IMR-90 (cell line): ENCODE results near the gene OPA3. TPM values are rescaled to one million over a fixed set of nuclear protein-coding genes. Genes with fewer than 3 reads are reported as not detected.

Experiments
- ATAC-seq: fragments of 200-7000 bp; cut with Tn5 transposase; 2 replicates; pipeline ENCODE4 v1.9.1; 2020; ENCODE audit warnings: low read depth, mild to moderate bottlenecking, moderate library complexity
- BruUV-seq: library from RNA; stranded (reverse); fragments of 400-500 nt; replicated peaks from 2 replicates; lab custom pipeline; 2021; lab: Mats Ljungman, UMichigan
- CTCF ChIA-PET: fragments of 300-600 bp; formaldehyde crosslinking; extraction: SDS; loops from one replicate; lab custom pipeline; 2021; ENCODE audit warnings: antibody characterized with exemption; lab: Yijun Ruan, JAX
- POLR2A ChIA-PET: fragments of 300-600 bp; sonication (Branson Sonifier 250); formaldehyde crosslinking; loops from one replicate; lab custom pipeline; 2022; ENCODE audit warnings: antibody characterized with exemption; ENCODE audit not compliant: unreplicated experiment; lab: Charles Lee
- DNase-seq: peaks from one replicate; pipeline ENCODE4 v3.0.0; 2013
- H2AFZ ChIP-seq: replicated peaks from 2 replicates; pipeline ENCODE3; 2013; ENCODE audit warnings: low read length, mild to moderate bottlenecking; ENCODE audit not compliant: poor library complexity
- H2AK5ac ChIP-seq: 2 replicates; pipeline ENCODE4 v1.6.1; 2013; ENCODE audit warnings: low read depth, low read length, inconsistent platforms
- H2AK9ac ChIP-seq: replicated peaks from 2 replicates; pipeline ENCODE3; 2013; ENCODE audit warnings: mild to moderate bottlenecking, low read depth, low read length, moderate library complexity; ENCODE audit not compliant: poor library complexity
- H2BK120ac ChIP-seq: 2 replicates; pipeline ENCODE4 v1.6.1; 2013; ENCODE audit warnings: low read depth, low read length, inconsistent platforms
- H2BK15ac ChIP-seq: 3 replicates; pipeline ENCODE4 v1.6.1; 2013; ENCODE audit warnings: low read depth, low read length, inconsistent platforms
- H2BK20ac ChIP-seq: 2 replicates; pipeline ENCODE4 v1.6.1; 2013; ENCODE audit warnings: low read depth, mild to moderate bottlenecking, inconsistent platforms, low read length, moderate library complexity
- H2BK5ac ChIP-seq: 2 replicates; pipeline ENCODE4 v1.6.1; 2013; ENCODE audit warnings: mild to moderate bottlenecking, low read depth, low read length, inconsistent platforms; ENCODE audit not compliant: poor library complexity, severe bottlenecking
- H3K14ac ChIP-seq: replicated peaks from 2 replicates; pipeline ENCODE4 v1.6.1; 2013; ENCODE audit warnings: low read depth, low read length, inconsistent platforms
- H3K18ac ChIP-seq: 2 replicates; pipeline ENCODE4 v1.6.1; 2013; ENCODE audit warnings: low read depth, low read length, control low read depth
- H3K23ac ChIP-seq: 2 replicates; pipeline ENCODE4 v1.6.1; 2013; ENCODE audit warnings: low read depth, low read length, inconsistent platforms
- H3K27ac ChIP-seq: 2 replicates; pipeline ENCODE4 v1.5.1; 2013; ENCODE audit warnings: mild to moderate bottlenecking, control low read depth, low read length; ENCODE audit not compliant: insufficient read depth
- H3K27me3 ChIP-seq: 2 replicates; pipeline ENCODE4 v1.6.1; 2013; ENCODE audit warnings: low read length; ENCODE audit not compliant: control insufficient read depth, insufficient read depth
- H3K36me3 ChIP-seq: 2 replicates; pipeline ENCODE4 v1.6.1; 2013; ENCODE audit warnings: low read length, mixed read lengths; ENCODE audit not compliant: control insufficient read depth, insufficient read depth
- H3K4ac ChIP-seq: 2 replicates; pipeline ENCODE4 v1.6.1; 2013; ENCODE audit warnings: low read depth, low read length, inconsistent platforms
- H3K4me1 ChIP-seq: 2 replicates; pipeline ENCODE4 v1.6.1; 2013; ENCODE audit warnings: low read length, mixed read lengths; ENCODE audit not compliant: control insufficient read depth, insufficient read depth
- H3K4me2 ChIP-seq: 2 replicates; pipeline ENCODE4 v1.6.1; 2013; ENCODE audit warnings: low read depth, mild to moderate bottlenecking, control low read depth, low read length, moderate library complexity
- H3K4me3 ChIP-seq: 2 replicates; pipeline ENCODE4 v1.5.1; 2013; ENCODE audit warnings: low read depth, mild to moderate bottlenecking, control low read depth, low read length, moderate library complexity; ENCODE audit not compliant: insufficient read depth
- H3K56ac ChIP-seq: 2 replicates; pipeline ENCODE4 v1.6.1; 2013; ENCODE audit warnings: low read length, inconsistent platforms; ENCODE audit not compliant: insufficient read depth; ENCODE audit errors: extremely low read depth
- H3K79me1 ChIP-seq, 2 experiments: 2 replicates each; pipeline ENCODE4 v1.6.1; 2013; ENCODE audit warnings: low read length in 2 of 2, inconsistent platforms in 1 of 2, low read depth in 1 of 2
- H3K9ac ChIP-seq: 2 replicates; pipeline ENCODE4 v1.6.1; 2013; ENCODE audit warnings: low read depth, low read length, control low read depth
- H3K9me1 ChIP-seq: 2 replicates; pipeline ENCODE4 v1.6.1; 2013; ENCODE audit warnings: low read length, inconsistent platforms; ENCODE audit not compliant: insufficient read depth
- H3K9me3 ChIP-seq: 2 replicates; pipeline ENCODE4 v1.6.1; 2013; ENCODE audit warnings: low read length; ENCODE audit not compliant: control insufficient read depth, insufficient read depth
- H4K20me1 ChIP-seq: 2 replicates; pipeline ENCODE4 v1.6.1; 2013; ENCODE audit warnings: low read length, inconsistent platforms; ENCODE audit not compliant: insufficient read depth
- H4K5ac ChIP-seq: 2 replicates; pipeline ENCODE4 v1.6.1; 2013; ENCODE audit warnings: mild to moderate bottlenecking, low read depth, low read length, control low read depth
- H4K8ac ChIP-seq, 2 experiments: 2 replicates each; pipeline ENCODE4 v1.6.1; 2013; ENCODE audit warnings: low read depth in 2 of 2, low read length in 2 of 2, control low read depth in 1 of 2, inconsistent platforms in 1 of 2
- H4K91ac ChIP-seq: 2 replicates; pipeline ENCODE4 v1.6.1; 2013; ENCODE audit warnings: low read depth, low read length, inconsistent platforms; ENCODE audit not compliant: insufficient read depth
- BHLHE40 ChIP-seq: fragments of 150-350 bp; IDR thresholded peaks from 2 replicates; pipeline ENCODE4 v1.6.1; 2016; ENCODE audit warnings: mild to moderate bottlenecking, low read depth, low read length
- FOS ChIP-seq: fragments of 150-350 bp; IDR thresholded peaks from 2 replicates; pipeline ENCODE4 v1.6.1; 2016; ENCODE audit warnings: low read depth, low read length
- MAFK ChIP-seq: IDR thresholded peaks from 2 replicates; pipeline ENCODE4 v1.6.1; 2012; ENCODE audit warnings: low read depth, low read length, improper control_type of control experiment
- NFE2L2 ChIP-seq: fragments of 150-350 bp; IDR thresholded peaks from 2 replicates; pipeline ENCODE4 v1.6.1; 2016; ENCODE audit warnings: low read depth, mild to moderate bottlenecking, low read length
- RCOR1 ChIP-seq: IDR thresholded peaks from 2 replicates; pipeline ENCODE4 v1.6.1; 2012; ENCODE audit warnings: mild to moderate bottlenecking, low read length, improper control_type of control experiment; ENCODE audit not compliant: insufficient replicate concordance
- RFX5 ChIP-seq: IDR thresholded peaks from 2 replicates; pipeline ENCODE4 v1.8.0; 2012; ENCODE audit warnings: low read depth, mild to moderate bottlenecking, low read length, moderate library complexity
- USF2 ChIP-seq: fragments of 150-350 bp; IDR thresholded peaks from 2 replicates; pipeline ENCODE4 v1.6.1; 2017; ENCODE audit warnings: mild to moderate bottlenecking, antibody characterized with exemption, low read length, low read depth
- WGBS, 2 experiments: methylation state at CpG; one replicate each; pipeline versions ENCODE4 v1.1.5 to v1.1.7; 2013; ENCODE audit warnings: missing lambda C conversion rate in 2 of 2; ENCODE audit not compliant: insufficient read length in 1 of 2; ENCODE audit errors: extremely low coverage in 2 of 2; 5-methylcytosine and 5-hydroxymethylcytosine counted together
- dilution Hi-C: fragments of 300-500 bp; cut with HindIII; formaldehyde crosslinking; loops from one replicate; pipeline ENCODE4 v1.14.3; 2018; ENCODE audit warnings: low sequenced_read_pairs; ENCODE audit not compliant: unreplicated experiment
- in situ Hi-C: fragments of 300-500 bp; cut with MboI; formaldehyde crosslinking; loops from 3 replicates; pipeline ENCODE4 v1.14.3; 2019; ENCODE audit warnings: low sequenced_read_pairs, inconsistent platforms, mixed read lengths
- intact Hi-C: fragments of 100-400 bp; cut with micrococcal nuclease; formaldehyde crosslinking; loops from 2 replicates; pipeline ENCODE4 v1.10.0; 2022
- polyA plus RNA-seq, 3 experiments: library from polyadenylated mRNA; depleted of rRNA; stranded (reverse); fragments of >200 nt; gene quantifications; 2 replicates each; pipeline ENCODE4 v1.2.3, GENCODE V29; 2012; ENCODE audit warnings: low replicate concordance in 1 of 3
- total RNA-seq: library from RNA; depleted of rRNA; stranded (reverse); fragments of >200 nt; gene quantifications from 2 replicates; pipeline ENCODE4 v1.2.3, GENCODE V29; 2012

Gene OPA3
- total and polyA plus RNA-seq, 2 of the 4 experiments (the other 2 are of a cell fraction) = 5.2 to 9.6 TPM

GRCh38 chr19:45577111-45577905, 7.3 kb downstream of the OPA3 start:
- peak overlapping the region; percentile 66 for H2AK9ac ChIP-seq
- H3K9ac ChIP-seq = peak overlapping the region; percentile 2; the same call in 1 of the 2 replicates
- in situ Hi-C loops = no loop called here
- H3K27me3 ChIP-seq = no peaks in the 10 kb centered on the region
- H2AFZ ChIP-seq = no peak overlapping the region
- H3K4ac ChIP-seq = peak overlapping the region; percentile 89
- H3K4me3 ChIP-seq = no peak overlapping the region
- H2BK5ac ChIP-seq = peak overlapping the region; percentile 93
- no peaks in the 10 kb centered on the region for H3K36me3 ChIP-seq
- ATAC-seq (peak; percentile 96), DNase-seq (peak; percentile 95)
- H3K9me1 ChIP-seq = peaks cover 11% of the 10 kb centered on the region
- BruUV-seq = no TSS peak
- 27% methylated on average over 3 of the region's 11 CpGs; no CpG with 5 or more reads in 1 of the 2 experiments for WGBS, 2 experiments
- peak overlapping the region; percentile 37; the same call in 1 of the 2 replicates for H3K56ac ChIP-seq
- H4K8ac ChIP-seq = peak overlapping the region; percentile 74 to 77
- peak overlapping the region; percentile 69 for H4K91ac ChIP-seq
- peaks cover 34 to 72% of the 10 kb centered on the region in 2 experiments for H3K79me1 ChIP-seq
- intact Hi-C loops = no loop called here
- peak overlapping the region; percentile 72; the same call in 1 of the 2 replicates for H2AK5ac ChIP-seq
- H3K9me3 ChIP-seq = no peaks in the 10 kb centered on the region
- H3K23ac ChIP-seq = peak overlapping the region; percentile 75; the same call in 1 of the 2 replicates
- H2BK20ac ChIP-seq = peak overlapping the region; percentile 84
- H4K5ac ChIP-seq = peak overlapping the region; percentile 95
- H2BK120ac ChIP-seq = peak overlapping the region; percentile 74
- TF ChIP-seq FOS (peak; percentile 74), RFX5 (no peak), RCOR1 (no peak), NFE2L2 (peak; percentile 34; the same call in 1 of the 2 replicates), BHLHE40 (0 out of 2 replicates have a peak, but pooled peaks have one; percentile 28), USF2 (no peak), MAFK (peak; percentile 61)
- peaks cover 17% of the 10 kb centered on the region for H3K4me1 ChIP-seq
- H3K14ac ChIP-seq = peak overlapping the region; percentile 74
- peak overlapping the region; percentile 87 for H3K27ac ChIP-seq
- peaks cover 11% of the 10 kb centered on the region for H4K20me1 ChIP-seq
- dilution Hi-C loops = no loop called here
- H3K18ac ChIP-seq = peak overlapping the region; percentile 80
- H3K4me2 ChIP-seq = peak overlapping the region; percentile 66
- ChIA-PET POLR2A (interaction anchor here (0.5 kb wide), 1 partner anchor 42 kb away, joined by 6 read pairs; no protein-coding TSS in a partner anchor), CTCF (interaction anchor here (1.0 kb wide), 1 partner anchor 10 kb away, joined by 3 read pairs; no protein-coding TSS in a partner anchor)
- H2BK15ac ChIP-seq = peak overlapping the region; percentile 79
